GM21423 (cell line): Measurements from ENCODE around the gene SLC2A13.

Experiments
- ATAC-seq: cut with Tn5 transposase; IDR thresholded peaks from one replicate; pipeline ENCODE4 v1.9.1; 2021; ENCODE audit warnings: mild to moderate bottlenecking, moderate library complexity; ENCODE audit not compliant: unreplicated experiment

SLC2A13 gene

DNA sequence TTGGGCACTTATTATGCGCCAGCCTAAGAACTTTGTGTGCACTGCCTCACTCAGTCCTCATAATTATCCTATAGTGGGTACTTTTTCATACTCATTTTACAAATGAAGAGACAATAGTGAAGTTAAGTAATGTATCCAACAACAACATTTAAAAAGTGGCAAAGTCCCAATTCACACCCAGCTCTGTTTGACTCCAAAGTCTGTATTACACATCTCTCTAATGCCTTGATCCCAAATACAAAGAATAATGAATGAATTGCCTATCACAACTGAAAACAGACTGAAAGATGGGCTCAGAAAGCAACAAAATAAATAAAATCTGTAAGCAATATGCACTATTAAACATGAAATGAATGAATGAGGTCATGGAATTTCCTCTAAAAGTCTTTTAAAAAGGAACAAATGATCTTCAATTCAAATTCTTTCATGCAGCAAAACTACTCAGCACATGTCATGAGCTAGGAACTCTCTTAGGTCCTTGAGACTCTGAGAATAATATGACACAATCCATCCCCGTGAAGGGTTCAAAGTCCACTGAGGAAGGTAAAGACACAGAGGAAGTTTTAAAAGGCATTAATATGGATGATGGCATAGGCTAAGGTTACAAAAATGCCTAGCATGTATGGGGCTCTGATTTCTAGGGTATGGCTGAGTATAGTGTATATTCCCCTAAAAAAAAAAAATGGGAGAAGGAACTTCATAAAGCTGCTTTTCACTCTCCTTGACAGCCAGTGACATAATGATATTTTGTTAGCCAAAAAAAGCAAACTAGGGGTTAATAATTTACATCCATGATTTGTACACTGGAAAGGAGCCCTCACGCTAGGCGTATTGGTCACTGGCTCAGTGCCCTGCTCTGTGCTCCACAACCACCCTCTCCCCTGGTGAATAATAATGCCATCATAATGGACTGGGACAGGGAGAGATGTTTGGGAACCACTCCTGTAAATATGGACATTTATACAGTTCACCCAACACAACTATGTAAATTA lies 103.4 kb downstream of the SLC2A13 start:
- no peak for ATAC-seq

DNA sequence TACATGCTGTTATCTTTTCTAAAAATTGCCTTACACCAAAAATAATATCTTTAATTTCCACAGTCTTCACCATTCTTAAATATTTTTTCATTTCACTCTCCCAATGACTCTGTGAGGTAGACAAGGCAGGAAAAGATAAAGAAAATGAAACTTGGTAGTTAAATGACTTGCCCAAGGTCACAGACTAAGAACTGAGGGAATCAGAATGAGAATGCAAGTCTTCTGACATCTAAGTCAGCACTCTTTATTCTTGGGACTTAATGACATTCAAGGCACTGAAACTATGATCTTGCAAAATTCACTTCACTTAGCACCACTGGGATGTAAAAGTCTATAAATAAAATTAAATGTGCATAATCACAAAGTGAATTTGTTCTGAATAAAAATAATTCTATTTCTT lies 104.5 kb downstream of the SLC2A13 start:
- no peak for ATAC-seq

DNA sequence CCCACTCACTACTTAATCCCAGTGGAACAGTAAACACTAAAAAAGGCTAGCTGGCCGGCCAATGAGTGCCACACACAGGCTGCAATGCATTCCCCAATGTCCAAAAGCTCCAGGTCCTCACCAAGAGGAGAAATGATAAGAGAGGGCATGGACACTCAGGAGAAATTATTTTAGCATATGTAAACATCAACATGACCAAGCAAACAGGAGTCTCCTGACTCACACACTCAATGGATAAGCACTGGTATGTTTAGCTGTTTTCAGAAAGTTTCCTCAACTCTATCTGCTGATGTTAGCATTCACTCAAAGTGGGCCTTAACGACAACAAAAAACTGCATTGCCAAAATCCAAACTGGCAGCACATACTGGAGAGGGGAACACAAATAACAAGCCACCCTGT lies 105.0 kb downstream of the SLC2A13 start:
- no peak for ATAC-seq

DNA sequence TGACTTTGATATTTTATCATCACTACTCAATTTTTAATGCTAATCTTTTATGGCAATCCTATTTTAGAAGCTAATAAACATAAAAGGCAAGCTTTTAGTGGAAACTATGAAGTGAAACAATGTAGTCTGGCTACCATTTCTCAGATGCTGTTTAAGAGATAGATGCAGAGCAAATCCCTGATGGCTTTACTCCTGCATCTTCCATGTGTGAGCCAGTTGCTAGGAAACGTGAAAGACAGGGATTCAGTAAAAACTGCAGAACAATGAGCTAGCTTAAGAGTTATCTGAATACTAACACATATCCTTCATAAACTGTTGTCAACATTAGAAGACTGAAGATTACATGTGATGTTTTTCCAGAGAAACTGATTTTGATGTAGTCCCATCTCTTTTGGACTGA lies 112.6 kb downstream of the SLC2A13 start:
- ATAC-seq: no peak

DNA sequence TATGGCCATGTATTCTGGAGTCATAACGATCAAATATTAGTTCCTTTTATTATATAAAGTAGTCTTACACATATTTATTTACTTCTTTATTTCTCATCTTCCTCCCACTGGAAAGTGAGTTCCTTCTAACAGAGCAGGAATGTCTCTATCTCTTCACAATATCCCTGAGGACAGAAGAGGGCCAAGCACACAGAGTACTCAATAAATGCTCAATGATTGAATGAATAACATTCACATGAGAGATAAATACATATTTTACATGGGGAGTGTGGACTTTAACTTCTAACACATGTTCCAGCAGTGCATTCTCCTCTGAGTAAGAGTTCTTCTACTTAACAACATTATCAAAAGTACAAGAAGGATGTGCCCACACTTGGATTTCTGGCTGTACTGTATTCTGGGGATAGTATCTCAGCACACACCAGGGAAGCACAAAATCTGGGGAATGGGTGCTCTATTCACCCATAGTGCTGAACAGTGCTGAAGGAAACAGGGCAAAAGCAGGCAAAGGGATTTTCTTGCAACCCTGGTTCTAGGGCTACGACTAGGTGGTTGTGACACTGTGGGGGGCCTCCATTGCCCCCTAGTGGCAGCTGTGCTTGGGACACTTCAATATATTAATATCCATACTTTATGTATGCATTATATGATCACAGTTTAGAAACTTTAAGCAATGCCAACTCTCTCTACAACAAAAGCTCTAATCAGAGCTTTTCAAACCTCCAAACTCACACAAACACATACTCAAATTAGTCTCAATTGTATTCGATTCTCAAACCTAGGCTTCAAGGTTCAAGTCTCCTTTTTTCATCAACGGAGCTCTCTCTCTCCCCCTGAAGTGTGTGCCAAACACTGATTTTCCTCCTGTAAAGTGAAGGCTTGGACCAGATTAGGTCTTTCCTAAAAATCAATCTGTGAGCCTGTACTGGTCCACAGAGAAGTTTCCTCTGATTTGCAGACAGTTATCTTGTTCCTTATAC lies 115.5 kb downstream of the SLC2A13 start:
- ATAC-seq: peak; percentile 91

DNA sequence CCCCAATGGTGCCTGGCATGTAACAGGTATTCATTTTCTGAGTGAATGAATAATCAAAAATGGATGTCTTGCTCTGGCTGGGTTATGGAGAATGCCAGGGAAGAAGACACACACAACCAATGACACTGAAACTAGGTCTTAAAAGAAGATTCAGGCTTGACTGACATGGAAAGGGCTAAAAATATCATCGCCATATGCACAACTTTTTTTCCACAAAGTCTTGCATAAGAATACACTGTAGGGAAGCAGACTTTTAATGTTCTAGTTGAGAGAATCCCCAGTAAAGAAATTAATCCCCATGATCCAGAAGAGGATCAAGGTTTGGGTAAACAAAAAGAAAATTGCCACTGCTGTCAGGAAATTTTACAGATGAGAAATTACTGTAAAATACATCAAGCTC lies 116.4 kb downstream of the SLC2A13 start:
- no peak for ATAC-seq

DNA sequence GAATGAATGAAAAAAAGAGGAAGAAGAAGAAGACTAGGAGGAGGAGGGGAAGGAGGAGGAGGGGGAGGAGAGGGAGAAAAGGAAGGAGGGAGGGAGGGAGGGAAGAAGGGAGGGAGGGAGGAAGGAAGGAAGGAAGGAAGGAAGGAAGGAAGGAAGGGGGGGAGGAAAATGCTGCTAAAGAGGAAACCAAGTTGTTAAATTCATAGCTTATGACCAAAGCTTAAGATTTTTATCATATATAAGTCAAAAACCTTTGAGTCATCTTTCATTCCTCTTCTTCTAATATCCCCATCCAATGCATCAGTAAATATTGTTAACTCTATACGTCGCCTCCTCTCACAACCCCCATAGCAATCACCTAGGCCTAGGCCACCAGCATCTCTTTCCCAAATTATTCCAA lies 117.3 kb downstream of the SLC2A13 start:
- no peak for ATAC-seq

DNA sequence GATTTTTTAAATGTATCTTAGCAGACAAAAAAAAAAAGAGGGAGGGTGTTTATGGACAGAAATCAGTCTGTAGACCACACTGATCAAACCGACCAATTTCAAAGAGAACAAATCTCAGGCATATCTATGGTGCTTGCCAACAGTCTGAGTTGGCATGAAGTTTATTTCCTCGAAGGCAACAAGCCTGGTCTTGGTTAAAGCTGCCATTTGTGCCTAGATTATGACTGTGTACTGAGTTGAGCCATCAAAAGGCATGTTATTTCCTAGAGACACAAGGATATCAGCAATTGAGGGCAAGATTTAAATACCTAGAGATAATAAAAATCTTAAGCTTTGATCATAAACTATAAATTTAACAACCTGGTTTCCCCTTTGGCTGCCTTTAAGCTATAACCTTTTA lies 119.2 kb downstream of the SLC2A13 start:
- ATAC-seq: no peak

DNA sequence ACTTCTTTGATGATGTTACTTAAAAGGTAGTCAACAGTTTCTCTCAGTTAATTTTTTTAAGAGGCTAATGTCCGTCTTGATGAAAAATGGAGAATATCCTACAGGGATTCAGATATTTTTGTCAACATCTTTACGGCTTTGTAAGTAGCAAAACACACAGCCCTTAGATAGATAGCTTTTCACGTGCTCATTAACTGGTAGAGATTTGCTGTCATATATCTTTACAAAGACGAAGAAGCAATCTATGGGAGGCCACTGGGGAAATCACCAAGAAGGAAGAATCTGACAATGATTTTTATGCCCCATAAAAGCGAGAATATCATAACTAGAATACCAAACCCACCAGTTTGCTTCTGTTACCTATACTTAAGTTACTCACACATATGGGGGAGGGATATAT lies 121.2 kb downstream of the SLC2A13 start:
- no peak for ATAC-seq

DNA sequence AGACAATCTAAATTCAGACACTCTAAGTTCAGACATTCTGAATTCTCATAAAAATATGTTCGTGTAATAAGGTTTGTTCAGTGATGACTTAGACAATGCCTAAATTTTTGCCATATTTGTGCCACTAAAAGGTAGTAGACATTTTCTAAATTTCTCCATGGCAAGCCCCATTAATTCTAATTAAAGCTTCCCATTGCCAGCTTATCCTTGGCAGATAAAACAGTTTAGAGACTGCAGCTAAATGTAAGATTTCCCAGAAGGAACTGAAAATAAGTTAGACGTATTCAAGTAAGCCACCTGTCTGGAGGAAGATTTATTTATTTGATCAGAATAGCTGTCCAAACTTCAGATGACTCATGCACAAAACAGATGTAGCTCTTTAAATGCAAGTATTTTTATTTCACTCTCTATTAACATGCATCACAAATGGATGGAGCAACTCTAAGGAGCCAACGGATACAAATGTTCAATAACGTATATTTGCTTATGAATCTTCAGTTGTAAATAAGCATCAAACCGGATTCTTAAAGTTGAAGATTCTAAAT lies 130.4 kb downstream of the SLC2A13 start:
- ATAC-seq: no peak

DNA sequence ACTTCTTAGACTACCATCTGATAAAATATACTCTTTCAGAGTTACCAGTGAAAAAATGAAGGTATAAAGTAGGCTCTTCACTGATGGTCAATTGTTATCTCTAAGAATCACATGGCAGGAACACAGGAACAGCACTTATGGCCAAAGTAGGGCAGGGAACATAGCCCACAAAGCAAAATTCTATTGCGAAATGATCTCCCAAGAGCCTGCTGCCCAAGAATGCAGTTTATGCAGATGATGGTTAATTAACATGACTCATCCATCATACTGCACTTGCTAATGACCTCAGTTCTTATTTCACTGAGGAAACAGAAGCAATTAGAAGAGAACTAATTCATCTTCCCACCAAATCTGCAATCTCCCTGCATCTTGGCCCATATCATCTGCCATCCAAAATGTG lies 133.8 kb downstream of the SLC2A13 start:
- no peak for ATAC-seq

DNA sequence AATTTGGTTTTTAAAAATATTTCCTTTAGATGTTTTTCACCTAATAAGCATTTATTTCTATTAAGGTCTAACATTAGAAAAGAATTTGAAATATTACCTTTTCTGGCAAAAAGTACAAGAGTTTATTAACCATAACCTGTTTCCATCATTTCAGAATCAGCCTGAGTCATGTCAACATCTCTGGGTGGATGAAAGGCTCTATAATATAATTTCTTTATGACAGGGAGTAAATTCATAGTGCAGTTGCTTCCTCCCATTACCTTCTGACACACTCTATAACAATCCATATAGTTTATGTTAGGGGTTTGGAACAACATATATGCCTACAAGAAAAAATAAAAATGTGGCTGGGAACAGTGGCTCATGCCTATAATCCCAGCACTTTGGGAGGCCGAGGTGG lies 134.5 kb downstream of the SLC2A13 start:
- no peak for ATAC-seq

DNA sequence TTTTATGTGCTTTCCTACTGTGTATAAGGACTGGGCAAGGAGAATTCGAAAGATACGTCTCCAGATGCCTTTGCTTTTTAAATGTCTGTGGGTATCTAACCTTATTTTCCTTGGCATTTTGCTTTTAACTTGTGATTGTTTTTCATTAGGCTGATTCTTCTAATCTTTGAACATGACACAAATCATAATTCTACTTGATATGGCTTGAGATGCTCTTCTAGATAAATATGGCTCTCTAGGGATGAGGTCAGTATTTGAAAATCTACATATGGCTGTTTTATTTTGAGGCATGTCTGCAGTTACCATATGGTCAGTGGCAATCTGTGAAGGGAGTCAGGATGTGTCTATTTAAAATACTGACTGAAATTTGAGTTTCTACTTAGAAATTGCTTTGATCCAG lies 139.2 kb downstream of the SLC2A13 start:
- no peak for ATAC-seq

DNA sequence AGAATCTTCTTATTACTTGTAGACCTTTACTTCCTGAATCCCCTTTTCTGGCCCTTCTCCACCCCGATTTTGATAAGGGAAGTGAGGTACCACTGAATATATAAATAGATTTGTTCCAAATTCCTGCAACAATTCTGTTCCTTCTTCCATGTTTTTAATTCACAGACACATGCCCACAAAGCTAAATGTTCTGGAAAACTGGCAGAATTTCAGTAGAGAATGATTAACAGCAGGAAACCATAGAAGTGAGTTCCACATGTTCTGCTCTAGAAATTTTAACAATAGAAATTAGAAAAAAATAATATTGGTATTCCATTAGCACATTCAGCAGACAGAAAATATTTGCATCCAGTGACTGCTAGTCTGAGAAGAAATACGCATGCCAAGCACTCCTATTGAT lies 139.6 kb downstream of the SLC2A13 start:
- ATAC-seq: no peak

DNA sequence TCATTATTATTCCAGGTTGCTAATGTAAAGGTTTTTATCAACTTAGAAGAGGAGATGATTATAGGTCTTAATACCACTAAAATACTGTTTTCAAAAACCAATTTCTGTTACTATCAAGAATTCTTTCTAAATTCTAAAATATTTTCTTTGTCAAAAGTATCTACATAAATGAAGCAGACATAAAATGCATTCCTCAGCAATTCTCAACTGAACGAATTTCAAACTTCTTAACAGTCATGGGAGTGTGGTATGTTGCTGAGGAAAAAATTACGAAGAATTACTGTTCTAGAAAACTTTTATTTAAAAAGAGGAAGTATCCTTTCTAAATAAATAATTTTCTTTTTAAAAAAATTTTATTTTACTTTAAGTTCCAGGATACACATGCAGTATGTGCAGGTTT lies 146.4 kb downstream of the SLC2A13 start:
- no peak for ATAC-seq

DNA sequence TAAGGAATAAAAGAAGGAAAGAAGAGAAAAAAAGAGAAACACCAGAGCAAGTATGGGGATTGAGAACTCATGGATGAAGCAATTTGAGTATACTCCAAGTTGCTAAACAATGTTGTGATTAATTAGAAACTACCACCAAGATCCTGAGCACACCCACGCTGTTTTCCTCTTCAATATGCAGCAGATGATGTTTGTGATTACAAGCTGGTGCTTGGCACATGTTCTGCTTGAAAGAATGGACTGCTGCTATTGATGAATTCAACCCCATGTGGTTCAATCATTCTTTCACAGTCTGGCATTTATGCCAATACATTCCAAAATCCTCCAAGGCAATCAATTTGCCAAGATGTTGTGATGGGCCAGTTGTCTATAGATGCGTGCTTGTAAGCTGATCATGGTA lies 146.8 kb downstream of the SLC2A13 start:
- ATAC-seq: no peak

DNA sequence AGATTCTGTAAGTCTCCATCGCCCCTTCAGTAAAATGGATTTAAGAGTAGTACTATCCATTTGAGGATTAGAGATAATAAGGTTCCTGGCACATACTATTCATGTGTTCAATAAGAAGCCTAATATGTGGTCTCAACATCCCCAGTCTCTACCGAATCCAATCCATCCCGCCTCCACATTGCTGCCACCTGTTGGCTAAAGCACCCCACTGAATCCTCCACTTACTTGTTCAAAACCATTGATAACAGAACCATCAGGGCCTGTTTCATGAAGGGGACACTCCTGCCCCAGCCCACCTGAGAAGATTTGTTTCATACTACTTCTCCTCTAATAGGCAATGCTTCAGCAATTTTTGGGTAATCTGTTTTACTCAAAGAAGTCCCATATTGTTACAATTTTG lies 147.5 kb downstream of the SLC2A13 start:
- ATAC-seq: no peak

DNA sequence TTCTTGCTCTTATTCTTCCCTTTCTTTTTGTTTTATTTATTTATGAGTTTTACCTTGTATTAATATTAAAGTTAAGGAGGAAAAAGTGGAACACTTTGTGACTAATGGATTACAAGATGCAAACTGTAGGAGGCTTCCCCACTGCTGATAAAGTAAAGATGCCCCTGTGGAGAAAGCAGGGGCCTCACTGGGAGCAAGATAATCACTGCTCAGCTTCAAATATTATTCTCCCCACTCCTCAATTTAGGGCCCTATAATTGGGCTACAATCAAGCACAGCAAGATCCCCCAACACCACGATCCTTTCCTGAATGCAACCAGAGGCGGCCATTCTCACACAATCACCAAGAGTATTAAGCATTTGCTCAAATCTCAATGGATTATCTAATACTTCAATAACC lies 149.2 kb downstream of the SLC2A13 start:
- no peak for ATAC-seq

DNA sequence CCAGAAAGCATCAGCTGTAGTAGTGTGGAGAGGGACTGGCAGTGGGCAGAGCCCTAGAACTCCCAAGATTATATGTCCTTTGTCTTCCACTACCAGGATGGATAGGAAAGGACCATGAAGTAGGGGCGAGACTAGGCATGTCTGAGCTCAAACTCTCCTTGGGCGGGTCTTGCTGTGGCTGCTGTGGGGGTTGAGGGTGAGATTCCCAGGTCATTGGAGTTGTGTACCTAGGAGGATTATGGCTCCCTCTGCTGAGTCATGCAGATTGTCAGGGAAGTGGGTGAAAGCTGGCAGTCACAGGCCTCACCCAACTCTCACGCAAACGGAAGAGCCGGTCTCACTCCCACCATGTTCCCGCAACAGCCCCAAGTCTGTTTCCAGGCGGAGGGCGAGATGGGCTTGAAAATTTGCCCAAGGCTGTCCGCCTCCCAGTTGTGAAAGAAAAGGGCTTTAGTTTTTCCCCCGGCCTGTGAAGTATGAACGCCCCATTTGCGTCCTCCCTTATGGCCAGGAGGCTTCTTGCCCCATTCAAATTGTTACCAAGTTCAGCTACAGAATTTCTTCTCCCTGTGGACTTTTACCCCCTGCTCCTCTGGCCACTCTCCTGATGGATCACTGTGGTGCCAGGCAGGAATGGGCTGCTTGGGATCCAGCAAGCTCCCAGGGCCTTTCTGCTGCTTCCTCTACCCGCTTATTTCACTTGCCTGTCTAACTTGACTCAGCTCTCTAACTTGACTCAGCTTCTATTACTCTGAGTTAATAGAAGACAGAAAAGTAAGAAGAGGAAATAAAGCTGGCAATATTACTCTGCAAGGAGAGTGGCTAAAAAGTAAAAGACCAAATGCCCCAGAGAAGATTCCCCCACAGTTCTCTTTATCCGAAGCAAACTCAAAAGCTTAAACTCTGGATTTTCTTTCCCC lies 159.3 kb downstream of the SLC2A13 start:
- no peak for ATAC-seq

DNA sequence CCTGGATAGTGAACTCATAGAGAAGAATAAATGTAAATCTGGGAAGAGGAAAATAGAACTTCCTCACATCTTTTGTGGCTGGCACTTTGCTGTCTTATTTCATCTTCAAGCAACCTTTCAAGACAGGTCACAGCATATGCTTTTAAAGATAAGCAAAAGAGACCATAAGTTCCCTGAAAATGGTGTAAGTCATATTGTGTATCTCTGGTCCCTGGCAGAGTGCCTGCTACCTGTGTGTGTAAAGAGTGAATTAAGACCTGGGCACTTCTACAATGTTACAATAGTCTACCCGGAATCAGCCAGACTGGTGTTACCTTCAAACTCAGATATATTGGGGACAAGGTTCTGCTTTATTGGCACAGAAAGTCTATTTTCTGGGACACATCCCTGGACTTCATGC lies 168.8 kb downstream of the SLC2A13 start:
- no peak for ATAC-seq
